Measurements from ENCODE around the gene WNT1.

WNT1 gene

GRCh38 chr12:49028666-49029275, 50.6 kb downstream of the WNT1 start:
- DNase-seq (ENCODE audit: low spot score), result no peak

GRCh38 chr12:49030119-49030518, 52.0 kb downstream of the WNT1 start:
- DNase-seq (ENCODE audit: low spot score), result no peak

- DNase-seq (ENCODE audit: low spot score), result peak; percentile 50
Measured at GRCh38 chr12:49030714-49031572, 52.8 kb downstream of the WNT1 start.

- no peak for DNase-seq (ENCODE audit: low spot score)
Measured at GRCh38 chr12:49031573-49032161, 53.5 kb downstream of the WNT1 start.

Measured in left forelimb (tissue), 1 donor.